Measurements from ENCODE around the gene CD52. TPM values are rescaled to one million over a fixed set of nuclear protein-coding genes. Genes with fewer than 3 reads are reported as not detected.

CD52 gene
- total RNA-seq, 1 experiment from 2014 or later: 2.0 TPM

- TF ChIP-seq REST (IDR thresholded peaks at IDR 0.05; ENCODE audit: low read depth): no peak
- TF ChIP-seq SP1 (IDR thresholded peaks at IDR 0.05; ENCODE audit: low read depth): no peak
- no peak for TF ChIP-seq SRF (IDR thresholded peaks at IDR 0.05; ENCODE audit: low read depth)
- no peak for TF ChIP-seq ZBTB33 (IDR thresholded peaks at IDR 0.05; ENCODE audit: extremely low read depth, insufficient replicate concordance, low read length)
These were observed 42.4 kb downstream of the CD52 start (continued) for GRCh38 chr1:26359981-26360806.

- ChIA-PET RAD21 (ENCODE audit: low non-redundant PET in 1 of 2, low total read pairs in 2 of 2, uncharacterized antibody in 2 of 2, unreplicated experiment in 2 of 2) (no interaction called here), CTCF (no interaction called here), POLR2A (no interaction called here)
- H2AFZ ChIP-seq (ENCODE audit: low read depth, low read length, poor library complexity, severe bottlenecking): no peak overlapping the region
- no peak overlapping the region for H3K4me3 ChIP-seq (replicated peaks in 1 of 2; ENCODE audit: low read depth in 1 of 2, low read length in 2 of 2)
- intact Hi-C loops (cut with micrococcal nuclease): no loop called here
- ATAC-seq (no peak), DNase-seq (ENCODE audit: low read depth, low spot score) (no peak)
- TF ChIP-seq FOSL1 (IDR thresholded peaks at IDR 0.05; ENCODE audit: low read depth): no peak
- TF ChIP-seq SP1 (IDR thresholded peaks at IDR 0.05; ENCODE audit: low read depth): no peak
- TF ChIP-seq JUND (IDR thresholded peaks at IDR 0.05): no peak
- no peak for TF ChIP-seq YY1 (IDR thresholded peaks at IDR 0.05; ENCODE audit: extremely low read depth, insufficient replicate concordance, low read depth, low read length)
- TF ChIP-seq ZFX (IDR thresholded peaks at IDR 0.05): no peak
- peaks cover 19 to 45% of the 10 kb centered on the region in 2 experiments; a peak in 3 of 4 replicates for H3K4me1 ChIP-seq (ENCODE audit: control insufficient read depth in 1 of 2, insufficient read depth in 2 of 2, low read length in 2 of 2)
- H3K36me3 ChIP-seq (ENCODE audit: control insufficient read depth in 1 of 2, insufficient read depth in 2 of 2, low read length in 2 of 2): no peaks in the 10 kb centered on the region
- no peak overlapping the region for H3K4me2 ChIP-seq (ENCODE audit: low read length)
- no TSS peak for BruUV-seq (replicated peaks)
- no peaks in the 10 kb centered on the region for H4K20me1 ChIP-seq (ENCODE audit: insufficient read depth)
- no peak overlapping the region for H3K9ac ChIP-seq (ENCODE audit: low read length)
- no peaks in the 10 kb centered on the region for H3K9me3 ChIP-seq (ENCODE audit: control insufficient read depth in 1 of 2, insufficient read depth in 1 of 2, low read depth in 1 of 2, low read length in 2 of 2)
- no peaks in the 10 kb centered on the region for H3K27me3 ChIP-seq (ENCODE audit: insufficient read depth, low read length)
- H3K27ac ChIP-seq (ENCODE audit: low read depth, low read length): no peak overlapping the region
- no peaks in the 10 kb centered on the region for H3K9me2 ChIP-seq (ENCODE audit: insufficient read depth)
- no peaks in the 10 kb centered on the region for H3K79me2 ChIP-seq (ENCODE audit: insufficient read depth, low read length)
These were observed 43.2 kb downstream of the CD52 start for GRCh38 chr1:26360807-26361604.
